ENCODE data around the gene HOXD10. TPM values are rescaled to one million over a fixed set of nuclear protein-coding genes. Genes with fewer than 3 reads are reported as not detected.

Gene HOXD10
- total RNA-seq, 4 donors from 2014 or later, result 0.56 to 1.1 (median 0.56) TPM; not detected in 1

GRCh38 chr2:176162911-176163671, 46.5 kb downstream of the HOXD10 start:
- ATAC-seq (ENCODE audit: low FRiP score), result no peak
- no peak for DNase-seq (ENCODE audit: low spot score)
- no peak for TF ChIP-seq CTCF (IDR thresholded peaks at IDR 0.05)

GRCh38 chr2:176163672-176164056, 47.1 kb downstream of the HOXD10 start:
- ATAC-seq (ENCODE audit: low FRiP score), result no peak
- TF ChIP-seq CTCF (IDR thresholded peaks at IDR 0.05), result no peak

GRCh38 chr2:176164201-176164600, 47.6 kb downstream of the HOXD10 start:
- ATAC-seq (ENCODE audit: low FRiP score) (no peak), DNase-seq (ENCODE audit: low spot score) (no peak)
- TF ChIP-seq CTCF (IDR thresholded peaks at IDR 0.05), result no peak

More at GRCh38 chr2:176163672-176164056, 47.1 kb downstream of the HOXD10 start:
- no peak for DNase-seq (ENCODE audit: low spot score)

- no peak for TF ChIP-seq CTCF (IDR thresholded peaks at IDR 0.05)
- ATAC-seq (ENCODE audit: low FRiP score) (no peak), DNase-seq (ENCODE audit: low spot score) (no peak)
Observed at GRCh38 chr2:176164611-176165369, 48.2 kb downstream of the HOXD10 start.

- DNase-seq (ENCODE audit: low spot score), result no peak
- TF ChIP-seq CTCF (IDR thresholded peaks at IDR 0.05), result no peak
- no peak for ATAC-seq (ENCODE audit: low FRiP score)
Observed at GRCh38 chr2:176165370-176166050, 48.9 kb downstream of the HOXD10 start.

GRCh38 chr2:176166272-176166671, 49.7 kb downstream of the HOXD10 start:
- ATAC-seq (ENCODE audit: low FRiP score) (no peak), DNase-seq (ENCODE audit: low spot score) (no peak)
- no peak for TF ChIP-seq CTCF (IDR thresholded peaks at IDR 0.05)
